ENCODE measurements around the gene FLRT3.

Gene FLRT3

DNA sequence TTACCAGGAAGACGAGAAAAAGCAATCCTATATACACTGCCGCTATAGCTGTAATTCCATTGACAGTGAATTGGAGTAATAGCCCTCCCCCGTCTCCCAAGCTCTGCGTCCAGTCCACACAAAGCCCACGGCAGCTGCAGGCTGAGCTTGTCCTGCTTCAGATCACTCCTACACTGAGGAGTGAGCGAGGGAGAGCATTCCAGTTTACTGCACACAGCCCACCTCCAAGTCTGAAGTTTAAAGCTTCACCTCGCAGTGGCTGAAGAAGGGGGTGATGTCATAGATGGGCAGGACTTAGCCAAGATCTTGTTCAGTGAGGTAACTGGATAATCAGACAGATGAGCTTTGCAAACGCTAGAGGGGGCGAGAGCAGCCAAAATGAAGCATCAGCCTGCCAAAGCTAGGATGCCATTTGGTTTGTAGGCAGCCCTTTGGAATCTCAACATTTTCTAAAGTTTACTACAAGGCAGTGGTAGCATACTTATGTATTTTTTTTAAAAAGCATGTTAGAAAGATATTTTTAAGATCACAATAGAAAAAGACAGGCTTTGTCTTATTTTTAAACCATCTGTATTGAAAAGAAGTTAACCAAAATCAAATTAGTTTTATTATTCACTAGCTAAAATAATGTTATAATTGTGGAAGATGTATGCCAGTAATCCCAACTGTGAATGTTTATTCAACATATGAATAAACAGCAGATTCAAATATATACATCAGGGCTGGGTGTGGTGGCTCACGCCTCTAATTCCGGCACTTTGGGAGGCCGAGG, at the start of gene FLRT3:
Gene FLRT3 (minus strand): TSS at position 213 of the 772 bp plus-strand sequence. CDS start 10,106 bp downstream, outside the sequence.
- DNase-seq, result no peak

- DNase-seq, result no peak
These were observed 49.3 kb upstream of the FLRT3 start for GRCh38 chr20:14386726-14387125.

GRCh38 chr20:14385176-14385740, 47.8 kb upstream of the FLRT3 start:
- DNase-seq, result no peak

DNA sequence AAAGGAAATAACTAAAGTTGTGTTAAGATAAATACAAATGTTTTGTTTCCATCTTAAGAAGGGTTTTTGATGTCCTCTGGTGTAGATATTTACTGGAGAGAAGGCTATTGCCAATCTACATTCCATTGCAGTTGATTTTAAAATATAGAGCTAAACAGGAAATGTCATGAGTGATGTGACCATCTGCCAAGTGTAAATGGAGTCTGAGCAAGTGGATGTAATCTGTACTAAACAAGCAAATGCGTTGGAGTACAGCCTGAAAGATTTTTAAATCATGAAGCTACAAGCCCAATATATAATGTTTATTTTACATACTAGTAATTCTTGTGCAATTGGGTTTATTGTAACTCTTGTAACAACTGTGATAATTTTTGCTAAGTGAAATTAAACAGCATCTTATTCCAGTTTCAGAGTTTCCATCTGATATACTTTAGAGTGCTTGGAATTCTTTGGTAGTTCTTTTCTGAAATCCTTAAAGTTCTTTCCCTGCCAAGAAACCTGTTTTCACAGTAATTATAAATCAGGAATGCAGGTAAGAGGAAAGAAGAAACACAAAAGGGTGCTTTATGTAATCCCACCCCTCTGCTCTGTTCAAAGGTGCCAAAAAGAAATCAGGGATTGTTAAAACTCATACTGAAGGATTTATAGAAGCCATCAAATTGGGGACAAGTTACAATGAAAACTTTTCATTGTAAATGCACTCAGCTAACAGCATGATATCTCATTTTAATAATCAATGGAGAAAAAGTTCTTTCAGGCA, 47.2 kb upstream of the FLRT3 start:
- DNase-seq, result no peak

GRCh38 chr20:14383335-14383734, 45.9 kb upstream of the FLRT3 start:
- no peak for DNase-seq

- no peak for DNase-seq
These were observed 40.9 kb upstream of the FLRT3 start for GRCh38 chr20:14378326-14378725.

- no peak for DNase-seq
These were observed 38.1 kb upstream of the FLRT3 start for GRCh38 chr20:14375416-14375985.

DNA sequence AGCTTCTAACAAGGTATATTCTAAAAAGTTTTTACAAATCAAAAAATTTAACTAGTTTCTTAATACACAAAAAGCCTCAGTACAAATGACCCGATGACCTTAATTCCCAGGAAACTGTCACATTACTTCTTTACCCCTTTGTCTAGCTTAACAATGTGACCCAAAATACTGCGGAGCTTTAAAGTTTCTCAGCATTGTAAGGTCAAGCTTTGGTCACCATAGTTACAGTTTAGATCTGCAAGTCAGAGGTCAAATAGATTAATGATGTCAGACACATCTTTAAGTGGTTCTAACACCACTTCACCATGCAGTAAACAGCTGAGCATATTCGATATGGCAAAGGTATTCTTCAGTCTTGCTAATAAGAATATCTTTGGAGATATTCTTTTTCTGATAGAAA, 36.8 kb upstream of the FLRT3 start:
- no peak for DNase-seq

- DNase-seq, result no peak
These were observed 24.3 kb upstream of the FLRT3 start for GRCh38 chr20:14361509-14362345.

- no peak for DNase-seq
These were observed 23.0 kb upstream of the FLRT3 start for GRCh38 chr20:14360416-14360815.

GRCh38 chr20:14355791-14356190, 18.4 kb upstream of the FLRT3 start:
- DNase-seq, result no peak

DNA sequence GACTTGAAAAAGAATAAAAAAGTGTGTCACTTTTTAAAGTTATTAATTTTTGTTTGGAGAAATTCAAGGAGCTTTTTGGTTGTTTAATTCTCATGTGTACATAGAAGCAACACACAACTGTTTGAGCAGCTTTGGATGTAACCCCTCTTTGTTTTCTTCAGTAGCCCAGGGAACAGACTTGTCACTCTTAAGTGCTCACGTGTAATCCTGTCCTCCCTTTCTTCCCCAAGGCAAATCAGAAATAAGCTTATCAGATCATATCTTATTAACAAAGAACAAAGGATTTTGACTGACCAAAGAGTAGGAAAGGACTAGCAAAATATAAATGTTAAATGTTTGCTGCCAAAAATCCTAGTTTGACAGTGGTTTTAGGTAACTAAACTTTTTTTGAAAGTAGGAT, 7.3 kb upstream of the FLRT3 start:
- DNase-seq, result no peak

DNA sequence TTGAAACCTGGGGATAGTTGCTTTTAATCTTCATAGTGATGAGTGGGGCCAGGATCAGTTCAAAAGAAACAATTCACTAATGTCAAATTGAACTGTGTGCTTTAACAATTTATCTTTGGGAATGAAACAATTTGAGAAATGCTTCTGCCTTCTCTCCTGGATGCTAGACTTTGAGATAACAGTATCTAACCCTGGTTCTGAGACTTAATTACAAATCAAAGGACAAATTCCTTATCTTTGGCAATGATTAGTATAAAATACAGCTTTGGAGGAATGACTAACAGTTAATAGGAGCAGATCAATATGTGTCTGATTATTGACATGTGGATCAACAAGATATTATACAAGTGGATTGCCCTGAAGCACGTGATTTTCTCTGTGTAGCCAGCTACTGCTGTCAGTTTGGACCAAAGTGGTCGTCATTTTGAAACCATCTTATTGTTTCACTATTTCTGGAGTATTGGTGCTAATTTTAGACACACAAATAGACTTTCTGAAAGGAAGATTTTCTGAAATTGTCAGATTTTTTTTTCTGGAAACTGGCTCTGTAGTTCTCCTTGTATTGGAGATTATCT, 6.2 kb upstream of the FLRT3 start:
- no peak for DNase-seq

GRCh38 chr20:14342918-14343317, 5.5 kb upstream of the FLRT3 start:
- no peak for DNase-seq

- DNase-seq, result no peak
These were observed 4.4 kb upstream of the FLRT3 start for GRCh38 chr20:14341801-14342200.

GRCh38 chr20:14336686-14337085, 726 bp downstream of the FLRT3 start:
- DNase-seq, result no peak

- no peak for DNase-seq
These were observed 2.4 kb downstream of the FLRT3 start for GRCh38 chr20:14335052-14335451.

- no peak for DNase-seq
These were observed 3.0 kb downstream of the FLRT3 start for GRCh38 chr20:14334306-14334930.

- no peak for DNase-seq
These were observed 3.7 kb downstream of the FLRT3 start for GRCh38 chr20:14333721-14334120.

DNA sequence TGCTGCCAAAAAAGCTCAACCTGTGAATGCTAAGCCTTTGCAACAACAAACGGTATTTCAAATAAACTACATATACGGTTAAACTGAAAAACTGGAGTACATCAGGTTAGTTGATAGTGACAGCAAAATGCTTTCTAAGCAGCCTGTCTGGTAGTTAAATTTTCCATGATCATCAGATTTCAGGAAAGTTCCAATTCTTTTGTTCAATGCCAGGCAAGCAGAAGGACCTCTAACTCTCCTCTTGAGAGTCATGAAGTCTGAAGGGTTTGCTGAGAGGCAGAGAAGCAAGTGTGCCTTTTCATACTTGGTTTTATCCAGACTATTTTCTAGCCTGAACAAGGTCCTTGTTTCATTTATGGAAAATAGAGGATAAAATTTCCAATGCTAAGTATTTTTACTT, 4.5 kb downstream of the FLRT3 start:
- DNase-seq, result no peak

DNA sequence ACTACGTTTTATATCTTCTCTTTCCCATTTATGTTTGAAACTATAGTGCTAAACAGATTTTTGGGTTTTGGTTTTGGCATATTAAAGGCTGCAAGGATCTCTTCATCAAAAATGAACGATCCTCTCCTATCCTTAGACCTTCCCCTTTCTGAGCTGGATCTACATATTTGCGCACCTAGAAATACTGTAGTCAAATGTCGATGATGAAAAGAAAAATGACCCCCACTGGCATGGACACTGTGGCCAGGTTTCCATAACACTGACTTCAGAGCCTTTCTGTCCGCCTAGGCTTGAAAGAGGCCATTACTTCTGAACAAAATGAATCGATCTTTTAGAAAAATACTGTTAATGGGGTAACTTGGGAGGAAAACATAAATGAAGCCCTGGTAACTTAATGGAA, 5.8 kb downstream of the FLRT3 start:
- no peak for DNase-seq

GRCh38 chr20:14319704-14320103, 17.7 kb downstream of the FLRT3 start:
- no peak for DNase-seq

Measured in stimulated activated CD4-positive, alpha-beta T cell treated with anti-CD3 and anti-CD28 coated beads, Interleukin-4, amount 100 ng/mL, for 4 hours (primary cell).